HCT116 (cell line): ENCODE measurements around the gene SCAI. TPM values are rescaled to one million over a fixed set of nuclear protein-coding genes. Genes with fewer than 3 reads are reported as not detected.
"Not testable (repeated sequence)": the region's sequence is repeated elsewhere in the genome, so short reads cannot be mapped to it uniquely, and the experiment has no call there.

ENCODE experiments used
- ATAC-seq: fragments of 200-7000 bp; cut with Tn5 transposase; 2 replicates; pipeline ENCODE4 v1.9.1; 2020; ENCODE audit warnings: mild to moderate bottlenecking, moderate library complexity
- BruUV-seq: library from RNA; stranded (reverse); fragments of 400-500 nt; replicated peaks from 2 replicates; lab custom pipeline; 2021; lab: Mats Ljungman, UMichigan
- CTCF ChIA-PET: fragments of 300-600 bp; sonication (Branson Sonifier 250); formaldehyde crosslinking; loops from one replicate; lab custom pipeline; 2021; ENCODE audit warnings: antibody characterized with exemption; lab: Charles Lee
- POLR2A ChIA-PET: fragments of 300-600, 350-600 bp; sonication (Branson Sonifier 250); formaldehyde crosslinking; loops from one replicate; lab custom pipeline; 2021; ENCODE audit warnings: antibody characterized with exemption; lab: Charles Lee
- RAD21 ChIA-PET, 2 experiments: fragments of 300-600 bp; sonication (Branson Sonifier 250); formaldehyde crosslinking; loops; one replicate each; lab custom pipeline; 2023; ENCODE audit warnings: low total read pairs in 2 of 2; ENCODE audit not compliant: uncharacterized antibody in 2 of 2, unreplicated experiment in 2 of 2, low non-redundant PET in 1 of 2; lab: Charles Lee
- DNase-seq: peaks from one replicate; pipeline ENCODE4 v3.0.0-alpha.2; 2010; ENCODE audit warnings: low read depth, low spot score
- H2AFZ ChIP-seq: fragments of 200-600 bp; shearing (Covaris generic), sonication (generic); 2 replicates; pipeline ENCODE4 v1.6.1; 2017; ENCODE audit warnings: low read depth, mixed run types, mixed read lengths, antibody characterized with exemption, low read length; ENCODE audit not compliant: poor library complexity, severe bottlenecking
- H3K27ac ChIP-seq: 2 replicates; pipeline ENCODE4 v1.5.1; 2012; ENCODE audit warnings: low read depth, low read length
- H3K27me3 ChIP-seq: fragments of 200-600 bp; sonication (generic); 2 replicates; pipeline ENCODE4 v1.6.1; 2016; ENCODE audit warnings: mixed run types, low read length, mixed read lengths; ENCODE audit not compliant: insufficient read depth
- H3K36me3 ChIP-seq, 2 experiments: fragments of 200-500 bp in 1 of 2; fragments of 200-600 bp in 1 of 2; sonication (Bioruptor generic) in 1 of 2; sonication (generic) in 1 of 2; 2 replicates each; pipeline versions ENCODE4 v1.5.1 to v1.6.1; 2014 to 2016; ENCODE audit warnings: low read length in 2 of 2, inconsistent platforms in 1 of 2, mixed read lengths in 1 of 2, mixed run types in 1 of 2; ENCODE audit not compliant: insufficient read depth in 2 of 2, control insufficient read depth in 1 of 2
- H3K4me1 ChIP-seq, 2 experiments: fragments of 200-600 bp in 1 of 2; sonication (generic) in 1 of 2; 2 replicates each; pipeline versions ENCODE4 v1.5.1 to v1.6.1; 2012 to 2017; ENCODE audit warnings: low read length in 2 of 2, inconsistent platforms in 1 of 2, mild to moderate bottlenecking in 1 of 2, mixed read lengths in 1 of 2, mixed run types in 1 of 2, moderate library complexity in 1 of 2; ENCODE audit not compliant: insufficient read depth in 2 of 2, control insufficient read depth in 1 of 2
- H3K4me2 ChIP-seq: fragments of 200-600 bp; sonication (generic); 2 replicates; pipeline ENCODE4 v1.6.1; 2017; ENCODE audit warnings: mixed run types, low read length, mixed read lengths
- H3K4me3 ChIP-seq, 2 experiments: fragments of 200-600 bp in 1 of 2; sonication (generic) in 1 of 2; replicated peaks in 1 of 2; 2 replicates each; pipeline ENCODE4 v1.5.1; 2011 to 2016; ENCODE audit warnings: low read length in 2 of 2, control low read depth in 1 of 2, low read depth in 1 of 2, mild to moderate bottlenecking in 1 of 2, mixed read lengths in 1 of 2, mixed run types in 1 of 2
- H3K79me2 ChIP-seq: fragments of 200-600 bp; sonication (generic); 2 replicates; pipeline ENCODE4 v1.6.1; 2017; ENCODE audit warnings: mild to moderate bottlenecking, mixed run types, low read length, moderate library complexity, mixed read lengths; ENCODE audit not compliant: insufficient read depth
- H3K9ac ChIP-seq: fragments of 200-600 bp; sonication (generic); 2 replicates; pipeline ENCODE4 v1.6.1; 2016; ENCODE audit warnings: low read length, mixed read lengths
- H3K9me2 ChIP-seq: fragments of 200-600 bp; sonication (generic), shearing (Covaris generic); 2 replicates; pipeline ENCODE4 v1.6.1; 2017; ENCODE audit warnings: mixed run types, mild to moderate bottlenecking, moderate library complexity; ENCODE audit not compliant: insufficient read depth
- H3K9me3 ChIP-seq, 2 experiments: fragments of 200-500 bp in 1 of 2; fragments of 200-600 bp in 1 of 2; sonication (Bioruptor generic) in 1 of 2; sonication (generic) in 1 of 2; 2 replicates each; pipeline ENCODE4 v1.6.1; 2014 to 2017; ENCODE audit warnings: low read length in 2 of 2, mixed read lengths in 2 of 2, inconsistent platforms in 1 of 2, low read depth in 1 of 2, mild to moderate bottlenecking in 1 of 2, mixed run types in 1 of 2, moderate library complexity in 1 of 2; ENCODE audit not compliant: control insufficient read depth in 1 of 2, insufficient read depth in 1 of 2
- H4K20me1 ChIP-seq: fragments of 200-600 bp; sonication (generic), shearing (Covaris generic); 2 replicates; pipeline ENCODE4 v1.6.1; 2017; ENCODE audit warnings: mixed run types, mild to moderate bottlenecking, moderate library complexity; ENCODE audit not compliant: insufficient read depth
- CBX3 ChIP-seq: IDR thresholded peaks from 2 replicates; pipeline ENCODE4 v1.6.1; 2012; ENCODE audit warnings: low read depth
- POLR2A ChIP-seq: IDR thresholded peaks from 2 replicates; pipeline ENCODE4 v1.7.0; 2011; ENCODE audit warnings: borderline replicate concordance; ENCODE audit not compliant: insufficient read depth, insufficient read length; ENCODE audit errors: extremely low read depth
- intact Hi-C: fragments of 100-400 bp; cut with micrococcal nuclease; formaldehyde crosslinking; loops from 2 replicates; pipeline ENCODE4 v1.10.0; 2022
- total RNA-seq: library from RNA; stranded (reverse); gene quantifications from one replicate; pipeline ENCODE4 v1.2.1, GENCODE V29; 2021; ENCODE audit not compliant: unreplicated experiment
- TF ChIP-seq, protein P1 (sequence below): IDR thresholded peaks from 2 replicates; pipeline ENCODE4 v1.6.1; 2012
- TF ChIP-seq, protein P2 (sequence below): IDR thresholded peaks from 2 replicates; pipeline ENCODE4 v1.6.1; 2012; ENCODE audit warnings: low read depth

The SCAI gene
- total RNA-seq, 1 experiment from 2014 or later: 14.0 TPM

DNA sequence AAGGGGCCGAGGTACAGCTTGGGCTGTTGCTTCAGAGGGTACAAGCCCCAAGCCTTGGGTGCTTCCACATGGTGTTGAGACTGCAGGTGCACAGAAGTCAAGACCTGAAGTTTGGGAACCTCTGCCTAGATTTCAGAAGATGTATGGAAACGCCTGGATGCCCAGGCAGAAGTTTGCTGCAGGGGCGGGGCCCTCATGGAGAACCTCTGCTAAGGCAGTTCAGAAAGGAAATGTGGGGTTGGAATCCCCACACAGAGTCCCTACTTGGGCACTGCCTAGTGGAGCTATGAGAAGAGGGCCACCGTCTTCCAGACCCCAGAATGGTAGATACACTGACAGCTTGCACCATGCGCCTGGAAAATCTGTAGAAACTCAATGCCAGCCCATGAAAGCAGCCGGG is 61.1 kb downstream of the SCAI start:
- BruUV-seq, H3K9me2 ChIP-seq, H3K79me2 ChIP-seq, H3K36me3 ChIP-seq, H4K20me1 ChIP-seq, ATAC-seq, H3K27ac ChIP-seq, H2AFZ ChIP-seq, H3K27me3 ChIP-seq, RAD21 ChIA-PET, H3K4me3 ChIP-seq, CTCF ChIA-PET, H3K4me2 ChIP-seq, DNase-seq, intact Hi-C loops, H3K9ac ChIP-seq, H3K4me1 ChIP-seq, H3K9me3 ChIP-seq, POLR2A ChIA-PET: not testable (repeated sequence)

DNA sequence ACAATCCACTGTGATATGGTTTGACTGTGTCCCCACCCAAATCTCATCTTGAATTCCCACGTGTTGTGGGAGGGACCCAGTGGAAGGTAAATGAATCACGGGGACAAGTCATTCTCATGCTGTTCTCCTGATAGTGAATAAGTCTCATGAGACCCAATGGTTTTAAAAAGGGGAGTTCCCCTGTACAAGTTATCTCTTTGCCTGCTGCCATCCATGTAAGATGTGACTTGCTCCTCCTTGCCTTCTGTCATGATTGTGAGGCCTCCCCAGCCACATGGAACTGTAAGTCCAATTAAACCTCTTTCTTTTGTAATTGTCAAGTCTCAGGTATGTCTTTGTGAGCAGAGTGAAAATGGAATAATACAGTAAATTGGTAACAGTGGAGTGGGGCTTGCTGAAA is 62.5 kb downstream of the SCAI start:
- POLR2A ChIA-PET, H3K4me1 ChIP-seq, H3K27me3 ChIP-seq, RAD21 ChIA-PET, H3K36me3 ChIP-seq, H3K27ac ChIP-seq, H3K79me2 ChIP-seq, H2AFZ ChIP-seq, H4K20me1 ChIP-seq, H3K9me2 ChIP-seq, H3K4me3 ChIP-seq, H3K9me3 ChIP-seq, CTCF ChIA-PET, H3K4me2 ChIP-seq, DNase-seq, intact Hi-C loops, BruUV-seq, H3K9ac ChIP-seq, ATAC-seq: not testable (repeated sequence)

DNA sequence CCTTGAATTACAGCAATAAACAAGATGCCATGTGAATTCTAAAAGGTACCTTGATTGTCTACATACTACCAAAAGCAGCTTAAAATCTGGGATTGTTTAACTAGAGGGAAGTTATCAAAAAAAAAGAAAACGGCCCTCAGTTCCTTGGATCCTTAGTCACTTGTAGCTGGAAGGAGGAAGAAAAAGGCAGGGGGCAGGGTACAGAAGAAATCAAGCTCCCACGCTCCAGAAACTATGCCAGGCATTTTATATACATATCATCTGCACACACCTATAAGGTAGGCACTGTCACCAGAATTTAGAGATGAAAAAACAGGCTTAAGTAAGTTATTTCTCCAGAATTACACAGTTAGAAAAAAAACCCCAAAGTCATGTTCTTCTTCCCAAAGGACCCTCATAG is 63.4 kb downstream of the SCAI start:
- Histone ChIP-seq H3K36me3 (no peaks in the 10 kb centered on the region), H3K79me2 (no peaks in the 10 kb centered on the region), H3K27ac (no peak overlapping the region), H3K4me2 (no peak overlapping the region), H2AFZ (no peak overlapping the region), H4K20me1 (no peaks in the 10 kb centered on the region), H3K9me3 (peaks cover 0 to 8% of the 10 kb centered on the region in 2 experiments; a peak in 2 of 4 replicates), H3K9ac (no peak overlapping the region), H3K9me2 (no peaks in the 10 kb centered on the region), H3K4me1 (no peaks in the 10 kb centered on the region), H3K4me3 (no peak overlapping the region), H3K27me3 (no peaks in the 10 kb centered on the region)
- no peak for DNase-seq
- TF ChIP-seq, protein P1, sequence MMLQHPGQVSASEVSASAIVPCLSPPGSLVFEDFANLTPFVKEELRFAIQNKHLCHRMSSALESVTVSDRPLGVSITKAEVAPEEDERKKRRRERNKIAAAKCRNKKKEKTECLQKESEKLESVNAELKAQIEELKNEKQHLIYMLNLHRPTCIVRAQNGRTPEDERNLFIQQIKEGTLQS: no peak
- TF ChIP-seq CBX3: no peak
- no peak for TF ChIP-seq POLR2A
- TF ChIP-seq, protein P2, sequence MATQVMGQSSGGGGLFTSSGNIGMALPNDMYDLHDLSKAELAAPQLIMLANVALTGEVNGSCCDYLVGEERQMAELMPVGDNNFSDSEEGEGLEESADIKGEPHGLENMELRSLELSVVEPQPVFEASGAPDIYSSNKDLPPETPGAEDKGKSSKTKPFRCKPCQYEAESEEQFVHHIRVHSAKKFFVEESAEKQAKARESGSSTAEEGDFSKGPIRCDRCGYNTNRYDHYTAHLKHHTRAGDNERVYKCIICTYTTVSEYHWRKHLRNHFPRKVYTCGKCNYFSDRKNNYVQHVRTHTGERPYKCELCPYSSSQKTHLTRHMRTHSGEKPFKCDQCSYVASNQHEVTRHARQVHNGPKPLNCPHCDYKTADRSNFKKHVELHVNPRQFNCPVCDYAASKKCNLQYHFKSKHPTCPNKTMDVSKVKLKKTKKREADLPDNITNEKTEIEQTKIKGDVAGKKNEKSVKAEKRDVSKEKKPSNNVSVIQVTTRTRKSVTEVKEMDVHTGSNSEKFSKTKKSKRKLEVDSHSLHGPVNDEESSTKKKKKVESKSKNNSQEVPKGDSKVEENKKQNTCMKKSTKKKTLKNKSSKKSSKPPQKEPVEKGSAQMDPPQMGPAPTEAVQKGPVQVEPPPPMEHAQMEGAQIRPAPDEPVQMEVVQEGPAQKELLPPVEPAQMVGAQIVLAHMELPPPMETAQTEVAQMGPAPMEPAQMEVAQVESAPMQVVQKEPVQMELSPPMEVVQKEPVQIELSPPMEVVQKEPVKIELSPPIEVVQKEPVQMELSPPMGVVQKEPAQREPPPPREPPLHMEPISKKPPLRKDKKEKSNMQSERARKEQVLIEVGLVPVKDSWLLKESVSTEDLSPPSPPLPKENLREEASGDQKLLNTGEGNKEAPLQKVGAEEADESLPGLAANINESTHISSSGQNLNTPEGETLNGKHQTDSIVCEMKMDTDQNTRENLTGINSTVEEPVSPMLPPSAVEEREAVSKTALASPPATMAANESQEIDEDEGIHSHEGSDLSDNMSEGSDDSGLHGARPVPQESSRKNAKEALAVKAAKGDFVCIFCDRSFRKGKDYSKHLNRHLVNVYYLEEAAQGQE: no peak
- CTCF ChIA-PET: no interaction called here
- RAD21 ChIA-PET: no interaction called here
- intact Hi-C loops: no loop called here
- BruUV-seq: no TSS peak
- POLR2A ChIA-PET: no interaction called here
- ATAC-seq: no peak
